ENCODE data around the gene CYGB.

GRCh38 chr17:76566613-76566943 lies 29.1 kb upstream of the CYGB start:
- no peak for TF ChIP-seq CTCF (IDR thresholded peaks at IDR 0.05)
- no peak for TF ChIP-seq POLR2A (IDR thresholded peaks at IDR 0.05)
